Measurements from ENCODE around the gene PGAM2.
"Not testable (repeated sequence)": the region's sequence is repeated elsewhere in the genome, so short reads cannot be mapped to it uniquely, and the experiment has no call there.

The PGAM2 gene

GRCh38 chr7:44030029-44030428 is 35.3 kb downstream of the PGAM2 start:
- not testable (repeated sequence) for DNase-seq (ENCODE audit: low read depth, low spot score)

DNA sequence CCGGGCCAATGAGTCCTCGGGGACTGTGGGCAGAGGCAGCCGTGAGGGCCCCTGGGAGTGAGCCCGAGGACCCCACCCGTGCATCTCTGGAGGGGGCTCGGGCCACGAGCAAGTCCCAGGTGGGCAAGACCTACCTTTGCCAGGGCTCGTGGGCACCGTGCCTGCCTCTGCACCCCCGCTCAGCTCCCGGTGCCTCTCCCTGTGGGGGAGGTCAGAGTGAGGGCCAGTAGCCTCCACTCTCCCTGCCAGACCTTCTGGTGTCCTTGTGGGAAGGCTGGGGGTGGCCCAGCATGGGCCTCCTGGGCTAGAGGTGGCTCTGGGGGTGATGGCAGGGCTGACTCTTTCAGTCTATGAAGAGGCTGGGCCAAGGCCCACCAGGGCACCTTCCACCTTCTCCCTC is 35.9 kb downstream of the PGAM2 start:
- not testable (repeated sequence) for DNase-seq (ENCODE audit: low read depth, low spot score)

- not testable (repeated sequence) for DNase-seq (ENCODE audit: low read depth, low spot score)
These were observed 42.4 kb downstream of the PGAM2 start for GRCh38 chr7:44022796-44023467.

DNA sequence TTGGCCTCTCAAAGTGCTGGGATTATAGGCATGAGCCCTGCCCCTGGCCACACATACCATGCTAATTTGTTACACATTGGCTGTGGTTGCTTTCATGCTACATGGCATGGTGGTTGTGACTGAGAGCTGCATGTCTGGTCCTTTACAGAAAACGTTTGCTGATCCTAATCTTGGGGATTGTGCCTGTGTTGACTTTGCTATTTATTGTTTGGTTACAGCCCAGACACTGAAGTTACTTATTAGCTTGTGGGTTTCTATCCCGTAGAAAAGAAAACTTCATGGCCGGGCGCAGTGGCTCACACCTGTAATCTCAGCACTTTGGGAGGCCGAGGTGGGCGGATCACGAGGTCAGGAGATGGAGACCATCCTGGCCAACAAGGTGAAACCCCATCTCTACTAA is 43.3 kb downstream of the PGAM2 start:
- not testable (repeated sequence) for DNase-seq (ENCODE audit: low read depth, low spot score)

GRCh38 chr7:44019825-44020224 is 45.5 kb downstream of the PGAM2 start:
- DNase-seq (ENCODE audit: low read depth, low spot score), result not testable (repeated sequence)

DNA sequence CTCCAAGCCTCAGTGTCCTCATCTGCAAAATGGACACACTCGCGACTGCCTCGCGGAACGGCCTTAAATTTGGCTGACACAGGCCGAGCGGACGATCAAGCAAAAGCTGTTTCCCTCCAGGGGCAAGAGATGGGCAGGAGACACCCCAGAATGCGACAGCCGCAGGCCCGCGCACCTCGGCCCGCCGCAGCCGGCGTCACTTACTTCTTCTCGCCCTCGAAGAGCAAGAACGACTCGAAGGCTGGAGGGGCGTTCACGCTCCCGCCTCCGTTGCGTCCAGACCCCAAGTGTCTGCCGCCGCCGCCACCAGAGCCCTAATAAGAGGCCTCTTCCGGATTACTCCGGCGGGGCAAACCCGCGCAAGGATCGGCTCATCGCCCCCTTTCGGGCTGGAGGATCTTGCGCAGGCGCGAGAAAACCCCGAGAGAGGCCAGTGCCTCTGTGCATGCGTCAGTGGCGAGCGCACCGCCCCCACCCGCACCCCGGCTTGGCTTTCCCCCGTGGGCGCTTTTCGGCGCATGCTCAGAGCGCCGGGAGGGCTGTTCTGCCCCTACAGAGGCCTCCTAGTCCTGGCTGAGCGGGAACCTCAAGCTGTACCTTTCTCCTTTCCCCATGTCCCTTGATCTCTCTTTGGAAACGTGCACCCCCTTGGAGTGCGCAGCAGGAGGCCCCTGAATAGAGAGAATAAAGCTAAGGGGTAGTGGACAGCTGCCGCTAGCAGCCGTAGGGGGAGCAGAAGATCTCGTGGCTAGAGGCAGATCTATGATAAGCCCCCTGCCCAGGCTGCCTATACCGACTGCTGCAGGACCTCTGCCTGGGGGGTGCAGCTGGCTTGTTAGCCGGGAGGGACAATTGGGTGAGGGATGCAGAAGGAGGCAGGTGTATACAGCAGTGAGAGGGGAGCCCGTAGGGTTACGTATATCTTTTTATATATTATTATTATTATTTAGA is 46.2 kb downstream of the PGAM2 start:
- peak; percentile 93 for DNase-seq (ENCODE audit: low read depth, low spot score)

- DNase-seq (ENCODE audit: low read depth, low spot score), result not testable (repeated sequence)
These were observed 50.3 kb downstream of the PGAM2 start for GRCh38 chr7:44015090-44015489.

Measured in smooth muscle cell of the brain vasculature (primary cell).